Prostate gland (tissue), 2 donors: ENCODE measurements around the gene RAPGEF2.

Experiments used
- CTCF ChIP-seq, 4 experiments: fragments of 200-600 bp in 2 of 4; fragments of 450-650 bp in 2 of 4; sonication (generic) in 2 of 4; IDR thresholded peaks; 1 replicate in 3 of 4; 2 replicates in 1 of 4; pipeline ENCODE4 v1.5.1; 2016 to 2019; ENCODE audit warnings: antibody characterized with exemption in 4 of 4, mild to moderate bottlenecking in 2 of 4, moderate library complexity in 2 of 4
- POLR2A ChIP-seq: fragments of 450-650 bp; IDR thresholded peaks from one replicate; pipeline ENCODE4 v1.6.1; 2016; ENCODE audit warnings: antibody characterized with exemption, mild to moderate bottlenecking

GRCh38 chr4:159363361-159363760 lies 260.5 kb downstream of the RAPGEF2 start:
- TF ChIP-seq POLR2A (no peak), CTCF (IDR thresholded peaks at IDR 0.05) (no peak)
